HG03045 (cell line): ENCODE results near the gene RAF1.

Experiments
- ATAC-seq: cut with Tn5 transposase; IDR thresholded peaks from one replicate; pipeline ENCODE4 v1.9.1; 2021; ENCODE audit warnings: mild to moderate bottlenecking, moderate library complexity; ENCODE audit not compliant: unreplicated experiment

The RAF1 gene

GRCh38 chr3:12593473-12593872 lies 70.4 kb downstream of the RAF1 start:
- no peak for ATAC-seq

- ATAC-seq, result no peak
These were observed 71.8 kb downstream of the RAF1 start for GRCh38 chr3:12591997-12592715.

DNA sequence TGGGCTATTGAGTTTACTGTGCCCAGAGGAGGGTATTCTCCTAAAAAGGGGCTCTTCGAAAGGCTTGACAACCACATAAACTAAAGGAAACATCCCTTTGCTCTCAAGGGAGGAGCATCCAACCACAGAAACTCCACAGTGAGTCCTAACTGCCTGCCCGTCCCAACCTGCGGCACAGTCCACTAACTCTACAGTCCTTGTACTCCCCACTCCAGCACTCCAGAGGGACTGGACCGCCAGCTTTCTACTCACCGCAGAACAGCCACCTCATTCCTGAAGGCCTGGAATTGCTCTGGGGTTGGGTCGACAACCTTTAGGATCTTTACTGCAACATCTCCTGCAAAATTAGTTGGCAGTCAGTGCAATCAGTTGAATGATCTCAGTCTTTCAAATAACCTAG lies 72.5 kb downstream of the RAF1 start:
- ATAC-seq, result no peak

GRCh38 chr3:12590096-12590495 lies 73.8 kb downstream of the RAF1 start:
- no peak for ATAC-seq

GRCh38 chr3:12588039-12589009 lies 75.6 kb downstream of the RAF1 start:
- ATAC-seq, result no peak

GRCh38 chr3:12586403-12586802 lies 77.5 kb downstream of the RAF1 start:
- ATAC-seq, result no peak

DNA sequence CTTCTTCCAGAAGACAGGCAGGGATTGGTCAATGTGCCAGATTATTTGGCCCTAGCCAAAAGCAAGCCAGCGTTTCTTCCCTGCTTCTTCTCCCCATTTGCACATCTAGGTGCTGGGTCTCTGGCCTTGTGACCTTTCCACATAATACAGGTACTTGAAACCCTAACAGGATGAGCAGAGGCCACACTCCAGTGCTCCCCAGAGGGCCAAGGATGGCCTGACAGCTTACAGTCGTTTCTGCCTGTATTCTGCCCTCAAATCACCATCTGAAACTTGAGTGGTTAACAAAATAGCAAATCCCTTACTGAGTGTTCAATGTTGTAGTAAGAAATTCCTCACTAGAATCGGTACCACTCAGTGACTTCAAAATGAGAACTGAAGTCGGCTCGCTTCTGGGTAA lies 77.9 kb downstream of the RAF1 start:
- no peak for ATAC-seq

- no peak for ATAC-seq
These were observed 78.7 kb downstream of the RAF1 start for GRCh38 chr3:12585181-12585580.

DNA sequence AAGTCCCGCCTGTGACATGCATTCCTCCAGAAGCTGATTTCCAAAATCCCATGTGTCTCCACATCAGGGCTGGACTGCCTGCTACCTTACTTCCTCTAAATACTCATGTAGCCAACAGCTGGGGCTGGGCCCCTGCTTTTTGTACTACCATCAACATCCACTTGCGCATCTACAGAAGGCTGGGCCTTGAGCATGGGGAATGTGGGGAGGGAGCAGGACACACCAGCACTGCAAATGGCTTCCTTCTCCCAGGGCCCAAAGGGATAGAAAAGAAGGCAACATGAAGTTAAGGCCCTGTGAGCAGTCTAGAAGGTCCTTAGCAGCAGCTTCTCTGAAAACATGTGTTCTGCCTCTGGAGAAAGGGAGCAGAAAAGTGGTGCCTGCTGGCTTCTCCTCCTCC lies 79.8 kb downstream of the RAF1 start:
- no peak for ATAC-seq

DNA sequence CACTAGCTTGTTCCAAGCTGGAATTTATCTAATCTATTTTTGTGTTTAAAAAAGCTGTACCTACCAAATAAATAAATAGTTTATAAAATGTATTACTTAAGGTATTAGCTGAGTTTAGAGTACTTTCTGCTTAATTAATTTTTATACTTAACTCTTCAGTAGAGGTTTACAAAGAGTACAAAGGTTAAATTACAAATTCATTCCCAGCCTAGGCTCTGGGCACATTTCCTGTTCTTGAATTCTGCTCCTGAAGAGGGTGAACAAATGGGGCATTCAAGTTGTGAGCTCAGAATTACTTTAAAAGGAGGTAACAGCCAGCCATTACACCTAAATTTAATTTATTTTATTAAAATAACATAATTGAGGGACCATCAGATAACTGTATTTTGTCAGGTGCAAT lies 80.6 kb downstream of the RAF1 start:
- no peak for ATAC-seq

GRCh38 chr3:12582730-12583129 lies 81.2 kb downstream of the RAF1 start:
- no peak for ATAC-seq

GRCh38 chr3:12579905-12580304 lies 84.0 kb downstream of the RAF1 start:
- ATAC-seq, result no peak

DNA sequence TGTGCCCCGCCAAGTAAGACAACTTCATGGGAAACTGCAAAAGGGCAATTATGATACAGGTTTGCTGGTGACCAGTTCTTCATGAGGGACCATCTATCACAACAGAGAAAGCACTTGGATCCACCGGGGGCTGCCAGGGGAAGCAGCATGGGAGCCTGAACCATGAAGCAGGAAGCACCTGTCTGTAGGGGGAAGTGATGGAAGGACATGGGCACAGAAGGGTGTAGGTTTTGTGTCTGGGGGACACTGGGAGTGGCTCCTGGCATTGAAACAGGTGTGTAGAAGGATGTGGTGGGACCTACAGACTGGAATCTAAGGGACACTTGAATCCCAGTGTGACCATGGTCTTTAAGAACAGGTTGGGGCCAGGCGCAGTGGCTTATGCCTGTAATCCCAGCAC lies 84.5 kb downstream of the RAF1 start:
- no peak for ATAC-seq

- no peak for ATAC-seq
These were observed 85.2 kb downstream of the RAF1 start for GRCh38 chr3:12578742-12579141.

GRCh38 chr3:12577379-12577778 lies 86.5 kb downstream of the RAF1 start:
- ATAC-seq, result no peak

DNA sequence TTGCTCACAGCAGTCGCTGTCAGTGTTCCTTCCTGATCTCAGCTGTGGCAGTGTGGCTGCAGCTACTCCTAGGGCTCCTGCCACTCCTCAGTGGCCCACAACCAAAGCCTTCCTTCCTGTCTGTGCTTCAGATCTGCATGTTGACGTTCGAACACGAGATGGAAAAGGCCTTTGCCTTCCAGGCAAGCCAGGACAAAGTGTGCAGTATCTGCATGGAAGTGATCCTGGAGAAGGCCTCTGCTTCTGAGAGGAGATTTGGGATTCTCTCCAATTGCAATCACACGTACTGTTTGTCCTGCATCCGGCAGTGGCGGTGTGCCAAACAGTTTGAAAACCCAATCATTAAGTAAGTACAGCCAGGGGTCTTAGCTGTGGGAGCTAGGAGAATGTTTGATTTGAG lies 89.3 kb downstream of the RAF1 start:
- ATAC-seq, result no peak

- ATAC-seq, result no peak
These were observed 89.8 kb downstream of the RAF1 start for GRCh38 chr3:12574131-12574530.

DNA sequence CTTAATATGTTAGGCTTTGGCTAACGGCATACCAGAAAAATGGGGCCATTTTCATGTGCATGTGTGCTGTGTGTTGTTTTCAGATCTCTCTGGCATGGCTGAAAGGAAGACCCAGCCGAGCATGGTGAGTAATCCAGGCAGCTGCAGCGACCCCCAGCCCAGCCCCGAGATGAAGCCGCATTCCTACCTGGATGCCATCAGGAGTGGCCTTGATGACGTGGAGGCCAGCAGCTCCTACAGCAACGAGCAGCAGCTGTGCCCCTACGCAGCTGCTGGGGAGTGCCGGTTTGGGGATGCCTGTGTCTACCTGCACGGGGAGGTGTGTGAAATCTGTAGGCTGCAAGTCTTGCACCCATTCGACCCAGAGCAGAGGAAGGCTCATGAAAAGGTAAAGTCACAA lies 91.9 kb downstream of the RAF1 start:
- ATAC-seq, result no peak

- ATAC-seq, result no peak
These were observed 94.1 kb downstream of the RAF1 start for GRCh38 chr3:12569836-12570235.

DNA sequence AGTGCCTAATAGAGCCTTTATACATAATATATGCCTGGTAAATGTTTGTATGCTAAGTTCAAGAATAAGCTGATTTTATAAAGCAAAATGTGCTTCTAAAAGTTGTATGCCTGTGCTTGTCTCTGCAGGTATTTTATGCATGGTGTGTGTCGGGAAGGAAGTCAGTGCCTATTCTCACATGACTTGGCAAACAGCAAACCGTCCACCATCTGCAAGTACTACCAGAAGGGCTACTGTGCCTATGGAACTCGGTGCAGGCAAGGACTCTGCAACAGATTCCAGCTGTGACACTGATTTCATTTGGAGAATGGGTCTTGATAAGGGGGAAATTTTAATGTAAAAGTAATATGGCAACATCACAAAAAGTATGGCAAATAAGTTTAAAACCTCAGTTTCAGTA lies 95.2 kb downstream of the RAF1 start:
- ATAC-seq, result no peak

DNA sequence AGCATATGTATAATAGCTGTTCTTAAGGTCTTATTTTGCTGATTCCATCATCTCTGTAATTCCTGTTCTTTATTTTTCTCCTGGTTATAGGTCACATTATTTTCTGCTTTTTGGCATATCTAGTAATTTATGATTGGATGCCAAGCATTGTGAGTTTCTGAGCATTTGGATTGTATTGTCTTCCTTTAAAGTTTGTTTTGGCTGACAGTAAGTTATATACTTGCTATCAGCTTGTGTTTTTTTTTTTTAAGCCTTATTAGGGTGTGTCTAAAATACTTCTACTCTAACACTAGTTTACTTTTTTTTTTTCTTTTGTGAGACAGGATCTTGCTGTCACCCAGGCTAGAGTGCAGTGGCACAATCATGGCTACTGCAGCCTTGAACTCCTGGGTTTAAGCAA lies 96.9 kb downstream of the RAF1 start:
- no peak for ATAC-seq

DNA sequence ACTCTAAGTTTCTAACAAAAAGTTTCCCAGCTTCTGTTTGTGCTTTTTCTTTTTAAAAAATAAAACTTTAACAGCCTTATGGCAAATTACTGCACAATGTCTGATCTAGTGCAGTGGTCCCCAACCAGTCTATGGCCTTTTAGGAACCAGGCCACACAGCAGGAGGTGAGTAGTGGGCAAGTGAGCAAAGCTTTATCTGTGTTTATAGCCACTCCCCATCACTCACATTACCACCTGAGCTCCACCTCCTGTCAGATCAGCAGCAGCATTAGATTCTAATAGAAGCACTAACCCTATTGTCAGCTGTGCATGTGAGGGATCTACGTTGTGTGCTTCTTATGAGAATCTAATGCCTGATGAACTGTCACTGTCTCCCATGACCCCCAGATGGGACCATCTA lies 101.5 kb downstream of the RAF1 start:
- no peak for ATAC-seq
